ENCODE data around the gene LRP10.
A peak's percentile ranks its signal among the peaks of the same experiment; 100 is the strongest.

The LRP10 gene

DNA sequence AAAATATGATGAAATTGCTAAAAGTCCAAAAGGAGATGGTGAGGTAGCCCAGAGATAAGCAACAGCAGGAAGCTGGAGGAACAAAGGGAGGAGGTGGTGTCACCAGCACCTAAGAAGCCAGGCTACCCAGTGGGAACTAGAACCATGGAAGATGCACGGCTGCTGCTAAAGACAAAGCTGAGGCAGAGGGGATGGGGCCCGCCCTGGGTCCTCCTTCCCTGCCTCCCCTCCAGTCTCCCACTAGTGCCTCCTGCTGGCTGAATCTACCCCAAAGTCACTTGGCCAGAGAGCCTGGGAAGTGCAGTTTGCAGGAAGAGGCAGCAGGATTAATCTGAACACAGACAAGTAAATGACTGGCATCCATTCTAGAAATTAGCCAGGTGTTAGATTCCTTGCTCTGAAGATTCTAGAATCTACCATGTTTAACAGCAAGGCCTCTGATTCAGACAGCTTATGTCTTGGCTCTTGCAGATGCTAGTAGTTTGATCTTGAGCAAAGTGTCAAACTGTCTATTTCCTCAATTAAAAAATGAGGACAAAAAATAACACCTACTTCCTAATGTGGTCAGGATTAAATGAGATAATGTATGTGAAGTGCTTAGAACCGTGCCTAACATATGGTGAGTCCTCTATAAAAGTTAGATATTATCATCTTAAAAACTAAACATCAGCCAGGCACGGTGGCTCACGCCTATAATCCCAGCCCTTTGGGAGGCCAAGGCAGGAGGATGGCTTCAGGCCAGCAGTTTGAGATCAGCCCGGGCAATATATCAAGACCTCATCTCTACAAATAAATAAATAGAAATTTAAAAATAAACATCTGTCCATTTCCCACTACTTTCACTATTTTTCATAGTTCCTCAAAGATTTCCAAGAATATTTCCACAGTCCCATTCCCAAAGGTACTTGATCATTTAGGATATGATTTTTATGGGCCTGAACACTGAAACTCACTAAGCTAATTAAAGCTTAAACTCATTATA lies 5.8 kb upstream of the LRP10 start:
- no peak for DNase-seq (ENCODE audit: low read depth)

DNA sequence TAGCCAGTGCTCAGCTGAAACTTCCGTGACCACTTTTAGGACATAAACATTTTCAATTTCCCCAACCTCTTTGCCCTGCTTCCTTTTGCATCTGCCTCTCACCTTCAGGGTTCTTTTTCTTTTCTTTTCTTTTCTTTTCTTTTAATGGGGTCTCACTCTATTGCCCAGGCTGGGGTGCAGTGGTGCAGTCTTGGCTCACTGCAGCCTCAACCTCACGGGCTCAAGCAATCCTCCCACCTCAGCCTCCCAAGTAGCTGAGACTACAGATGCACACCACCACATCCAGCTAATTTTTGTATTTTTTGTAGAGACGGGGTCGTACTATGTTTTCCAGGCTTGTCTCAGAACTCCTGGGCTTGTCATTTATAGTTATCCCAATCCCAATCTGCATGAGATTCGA lies 4.7 kb upstream of the LRP10 start:
- no peak for DNase-seq (ENCODE audit: low read depth)

DNA sequence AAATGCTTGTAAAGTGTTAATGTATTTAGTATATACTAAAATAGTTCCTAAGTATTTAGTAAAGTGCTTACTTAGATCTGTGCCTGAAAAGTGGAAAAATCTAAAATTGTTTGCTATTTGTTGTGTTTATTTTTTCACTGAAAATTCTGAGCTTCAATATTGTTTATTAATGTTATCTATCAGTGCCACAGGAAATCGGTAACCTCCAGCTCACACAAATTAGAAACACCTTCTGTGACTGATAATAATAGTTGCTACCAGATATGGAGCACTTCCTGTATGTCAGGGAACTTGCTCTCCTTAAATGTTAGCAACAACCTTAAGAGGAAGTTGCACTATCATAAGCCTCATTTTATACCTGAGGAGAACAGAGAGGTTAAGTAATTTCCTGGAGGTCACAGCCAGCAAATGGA lies 723 bp upstream of the LRP10 start:
- no peak for DNase-seq (ENCODE audit: low read depth)

DNA sequence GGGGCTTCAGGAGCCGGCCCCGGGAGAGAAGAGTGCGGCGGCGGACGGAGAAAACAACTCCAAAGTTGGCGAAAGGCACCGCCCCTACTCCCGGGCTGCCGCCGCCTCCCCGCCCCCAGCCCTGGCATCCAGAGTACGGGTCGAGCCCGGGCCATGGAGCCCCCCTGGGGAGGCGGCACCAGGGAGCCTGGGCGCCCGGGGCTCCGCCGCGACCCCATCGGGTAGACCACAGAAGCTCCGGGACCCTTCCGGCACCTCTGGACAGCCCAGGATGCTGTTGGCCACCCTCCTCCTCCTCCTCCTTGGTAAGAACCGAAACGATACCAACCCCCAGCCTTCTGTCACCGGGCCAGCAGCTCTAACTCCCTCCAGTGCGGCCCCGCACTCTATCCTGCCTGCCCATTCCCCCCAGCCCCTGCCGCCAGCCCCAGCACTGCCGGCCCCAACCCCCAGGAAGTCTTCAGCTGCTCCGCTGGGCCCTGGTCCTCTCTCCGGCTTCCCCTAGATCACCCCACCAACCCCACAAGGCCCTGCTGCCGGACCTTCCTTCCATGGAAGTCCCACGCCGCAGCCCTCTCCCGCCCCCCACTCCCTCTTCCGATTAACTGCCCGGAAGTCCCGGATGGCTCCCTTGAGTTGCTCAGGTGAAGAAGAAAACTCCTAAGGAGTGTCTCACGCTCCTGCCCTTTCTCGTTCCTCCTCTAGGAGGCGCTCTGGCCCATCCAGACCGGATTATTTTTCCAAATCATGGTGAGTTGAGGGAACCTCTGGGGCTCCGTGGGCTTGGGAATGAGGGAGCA lies 693 bp downstream of the LRP10 start:
- DNase-seq (ENCODE audit: low read depth): peak; percentile 66

- DNase-seq (ENCODE audit: low read depth): no peak
Measured at GRCh38 chr14:22872833-22873520, 1.4 kb downstream of the LRP10 start.

DNA sequence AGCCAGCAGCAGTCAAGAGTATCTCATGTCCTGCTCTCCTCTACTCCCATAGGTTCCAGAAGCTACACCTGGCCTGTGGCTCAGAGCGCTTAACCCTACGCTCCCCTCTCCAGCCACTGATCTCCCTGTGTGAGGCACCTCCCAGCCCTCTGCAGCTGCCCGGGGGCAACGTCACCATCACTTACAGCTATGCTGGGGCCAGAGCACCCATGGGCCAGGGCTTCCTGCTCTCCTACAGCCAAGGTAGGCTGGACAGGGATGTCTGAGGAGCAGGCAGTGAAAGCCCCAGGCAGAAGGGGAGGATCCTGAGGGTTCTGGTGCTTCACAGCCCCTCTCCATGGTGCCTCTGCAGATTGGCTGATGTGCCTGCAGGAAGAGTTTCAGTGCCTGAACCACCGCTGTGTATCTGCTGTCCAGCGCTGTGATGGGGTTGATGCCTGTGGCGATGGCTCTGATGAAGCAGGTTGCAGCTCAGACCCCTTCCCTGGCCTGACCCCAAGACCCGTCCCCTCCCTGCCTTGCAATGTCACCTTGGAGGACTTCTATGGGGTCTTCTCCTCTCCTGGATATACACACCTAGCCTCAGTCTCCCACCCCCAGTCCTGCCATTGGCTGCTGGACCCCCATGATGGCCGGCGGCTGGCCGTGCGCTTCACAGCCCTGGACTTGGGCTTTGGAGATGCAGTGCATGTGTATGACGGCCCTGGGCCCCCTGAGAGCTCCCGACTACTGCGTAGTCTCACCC lies 3.6 kb downstream of the LRP10 start:
- no peak for DNase-seq (ENCODE audit: low read depth)

DNA sequence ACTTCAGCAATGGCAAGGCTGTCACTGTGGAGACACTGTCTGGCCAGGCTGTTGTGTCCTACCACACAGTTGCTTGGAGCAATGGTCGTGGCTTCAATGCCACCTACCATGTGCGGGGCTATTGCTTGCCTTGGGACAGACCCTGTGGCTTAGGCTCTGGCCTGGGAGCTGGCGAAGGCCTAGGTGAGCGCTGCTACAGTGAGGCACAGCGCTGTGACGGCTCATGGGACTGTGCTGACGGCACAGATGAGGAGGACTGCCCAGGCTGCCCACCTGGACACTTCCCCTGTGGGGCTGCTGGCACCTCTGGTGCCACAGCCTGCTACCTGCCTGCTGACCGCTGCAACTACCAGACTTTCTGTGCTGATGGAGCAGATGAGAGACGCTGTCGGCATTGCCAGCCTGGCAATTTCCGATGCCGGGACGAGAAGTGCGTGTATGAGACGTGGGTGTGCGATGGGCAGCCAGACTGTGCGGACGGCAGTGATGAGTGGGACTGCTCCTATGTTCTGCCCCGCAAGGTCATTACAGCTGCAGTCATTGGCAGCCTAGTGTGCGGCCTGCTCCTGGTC lies 4.3 kb downstream of the LRP10 start:
- no peak for DNase-seq (ENCODE audit: low read depth)

DNA sequence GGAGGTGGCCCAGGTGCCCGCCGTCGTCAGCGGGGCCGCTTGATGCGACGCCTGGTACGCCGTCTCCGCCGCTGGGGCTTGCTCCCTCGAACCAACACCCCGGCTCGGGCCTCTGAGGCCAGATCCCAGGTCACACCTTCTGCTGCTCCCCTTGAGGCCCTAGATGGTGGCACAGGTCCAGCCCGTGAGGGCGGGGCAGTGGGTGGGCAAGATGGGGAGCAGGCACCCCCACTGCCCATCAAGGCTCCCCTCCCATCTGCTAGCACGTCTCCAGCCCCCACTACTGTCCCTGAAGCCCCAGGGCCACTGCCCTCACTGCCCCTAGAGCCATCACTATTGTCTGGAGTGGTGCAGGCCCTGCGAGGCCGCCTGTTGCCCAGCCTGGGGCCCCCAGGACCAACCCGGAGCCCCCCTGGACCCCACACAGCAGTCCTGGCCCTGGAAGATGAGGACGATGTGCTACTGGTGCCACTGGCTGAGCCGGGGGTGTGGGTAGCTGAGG lies 5.5 kb downstream of the LRP10 start:
- DNase-seq (ENCODE audit: low read depth): no peak

- no peak for DNase-seq (ENCODE audit: low read depth)
Measured at GRCh38 chr14:22878271-22879246, 7.0 kb downstream of the LRP10 start.

- no peak for DNase-seq (ENCODE audit: low read depth)
Measured at GRCh38 chr14:22882064-22882463, 10.5 kb downstream of the LRP10 start.

GRCh38 chr14:22882529-22883172 lies 11.1 kb downstream of the LRP10 start:
- peak; percentile 20 for DNase-seq (ENCODE audit: low read depth)

- DNase-seq (ENCODE audit: low read depth): no peak
Measured at GRCh38 chr14:22883173-22883976, 11.8 kb downstream of the LRP10 start, which contains the start of gene REM2. Gene REM2, plus strand, starts transcription at chr14:22883222. Its CDS starts 66 bp downstream, at chr14:22883288.

DNA sequence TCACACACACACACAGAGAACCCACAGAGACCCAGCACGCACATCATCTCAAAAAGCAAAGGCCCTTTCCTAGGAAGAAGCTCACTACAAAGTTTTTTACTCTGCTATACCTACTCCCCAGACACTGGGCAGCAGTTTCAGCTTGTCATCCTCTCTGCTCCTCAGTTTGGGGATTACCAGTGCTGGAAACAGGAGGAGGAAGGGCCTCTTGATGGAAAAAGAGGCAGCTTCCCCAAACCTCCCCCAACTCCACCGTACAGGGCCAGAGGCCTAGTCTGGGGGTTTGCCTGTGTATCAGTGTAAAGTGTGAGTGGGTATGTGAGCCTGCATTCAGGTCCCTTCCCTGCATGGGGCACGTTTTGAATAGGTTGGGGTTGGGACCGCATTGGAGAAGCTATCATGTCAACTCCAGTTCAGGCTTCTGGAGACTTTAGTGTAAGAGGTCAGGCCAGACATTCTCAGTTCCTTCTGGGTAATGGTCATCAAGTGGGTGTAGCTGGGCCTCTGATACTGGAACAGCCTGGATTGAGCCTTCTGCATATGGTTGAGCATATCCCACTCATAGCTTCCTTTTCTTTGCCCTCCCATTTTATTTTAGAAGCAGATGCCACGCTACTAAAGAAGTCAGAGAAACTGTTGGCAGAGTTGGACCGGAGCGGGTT lies 12.7 kb downstream of the LRP10 start:
- no peak for DNase-seq (ENCODE audit: low read depth)

GRCh38 chr14:22884738-22885523 lies 13.4 kb downstream of the LRP10 start:
- no peak for DNase-seq (ENCODE audit: low read depth)

GRCh38 chr14:22885975-22886374 lies 14.4 kb downstream of the LRP10 start:
- no peak for DNase-seq (ENCODE audit: low read depth)

DNA sequence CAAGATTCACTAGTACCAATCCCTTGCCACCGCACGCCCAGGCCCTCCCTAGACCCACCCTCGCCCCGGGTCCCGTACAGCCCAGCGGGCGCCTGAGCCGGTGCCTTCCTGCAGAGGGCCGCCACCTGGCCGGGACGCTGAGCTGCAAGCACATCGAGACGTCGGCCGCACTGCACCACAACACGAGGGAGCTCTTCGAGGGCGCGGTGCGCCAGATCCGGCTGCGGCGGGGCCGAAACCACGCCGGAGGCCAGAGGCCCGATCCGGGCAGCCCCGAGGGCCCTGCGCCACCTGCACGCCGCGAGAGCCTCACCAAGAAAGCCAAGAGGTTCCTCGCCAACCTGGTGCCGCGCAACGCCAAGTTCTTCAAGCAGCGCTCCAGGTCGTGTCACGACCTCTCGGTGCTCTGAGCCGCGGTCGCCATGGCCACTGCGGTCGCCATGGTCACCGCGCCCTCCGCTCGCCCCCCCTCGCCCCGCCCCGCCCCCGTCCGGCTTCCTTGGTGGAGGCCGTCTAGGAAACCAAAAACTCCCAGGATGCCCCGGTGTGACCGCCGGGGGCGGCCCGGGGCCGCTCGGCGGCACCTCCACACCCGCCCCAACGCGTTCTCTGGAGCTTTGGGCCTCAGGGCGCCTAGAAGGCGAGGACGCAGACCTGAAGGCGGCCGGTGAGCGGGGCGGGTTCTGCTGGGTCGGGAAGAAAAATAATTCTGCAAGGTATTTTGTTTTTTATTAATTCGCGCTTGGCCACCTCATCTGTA lies 15.1 kb downstream of the LRP10 start:
- peak; percentile 57 for DNase-seq (ENCODE audit: low read depth)

Data from activated T-cell treated with anti-CD3 and anti-CD28 coated beads for 24 hours (primary cell).